D721Med (cell line): Measurements from ENCODE around the gene DYSF.

Experiments used
- DNase-seq: peaks from one replicate; pipeline ENCODE4 v3.0.0; 2011; ENCODE audit warnings: low spot score; ENCODE audit not compliant: insufficient read length
- FAIRE-seq: peaks from 2 replicates; lab custom pipeline; 2011; peaks lifted over from hg19 to GRCh38; lab: Jason Lieb, UNC
- CTCF ChIP-seq: IDR thresholded peaks from 2 replicates; pipeline ENCODE4 v1.5.1; 2012; ENCODE audit warnings: mild to moderate bottlenecking, control low read depth; ENCODE audit not compliant: insufficient read depth; ENCODE audit errors: missing control alignments

The DYSF gene

GRCh38 chr2:71662665-71663394, 209.5 kb downstream of the DYSF start:
- FAIRE-seq = no peak
- no peak for TF ChIP-seq CTCF
- no peak for DNase-seq

GRCh38 chr2:71664161-71664560, 210.8 kb downstream of the DYSF start:
- no peak for FAIRE-seq
- no peak for DNase-seq
- no peak for TF ChIP-seq CTCF

- DNase-seq (no peak), FAIRE-seq (no peak)
- TF ChIP-seq CTCF = no peak
Observed at GRCh38 chr2:71665168-71666093, 212.1 kb downstream of the DYSF start.

- TF ChIP-seq CTCF = no peak
- FAIRE-seq (no peak), DNase-seq (no peak)
Observed at GRCh38 chr2:71666094-71666474, 212.7 kb downstream of the DYSF start.

- DNase-seq = no peak
- no peak for FAIRE-seq
- no peak for TF ChIP-seq CTCF
Observed at GRCh38 chr2:71667256-71668182, 214.2 kb downstream of the DYSF start.

GRCh38 chr2:71668326-71669057, 215.1 kb downstream of the DYSF start:
- TF ChIP-seq CTCF = no peak
- FAIRE-seq = no peak
- DNase-seq = no peak
